Endothelial cell of umbilical vein (primary cell): ENCODE results near the gene PTAR1. TPM values are rescaled to one million over a fixed set of nuclear protein-coding genes. Genes with fewer than 3 reads are reported as not detected.

Experiments
- BruUV-seq: library from RNA; stranded (reverse); fragments of 400-500 nt; replicated peaks from 2 replicates; lab custom pipeline; 2021; lab: Mats Ljungman, UMichigan
- CTCF ChIA-PET: fragments of 300-600, 350-600 bp; sonication (Branson Sonifier 250); formaldehyde crosslinking; loops from one replicate; lab custom pipeline; 2021; ENCODE audit warnings: antibody characterized with exemption, inconsistent platforms; lab: Charles Lee
- POLR2A ChIA-PET: fragments of 300-600, 350-600 bp; sonication (Branson Sonifier 250); formaldehyde crosslinking; loops from one replicate; lab custom pipeline; 2021; ENCODE audit warnings: antibody characterized with exemption, inconsistent platforms; lab: Charles Lee
- DNase-seq: peaks from one replicate; pipeline ENCODE4 v3.0.0-alpha.2; 2011; ENCODE audit warnings: low read depth, low spot score
- FAIRE-seq: peaks from 2 replicates; lab custom pipeline; 2011; peaks lifted over from hg19 to GRCh38; lab: Jason Lieb, UNC
- H2AFZ ChIP-seq: 2 replicates; pipeline ENCODE4 v1.6.0; 2012; ENCODE audit warnings: low read depth, low read length, control low read depth, inconsistent platforms
- H3K27ac ChIP-seq: 2 replicates; pipeline ENCODE4 v1.5.1; 2011; ENCODE audit warnings: low read depth, mild to moderate bottlenecking, control low read depth, low read length, moderate library complexity; ENCODE audit not compliant: insufficient read depth
- H3K27me3 ChIP-seq, 2 experiments: 2 replicates each; pipeline versions ENCODE4 v1.6.0 to v1.6.1; 2011; ENCODE audit warnings: low read length in 2 of 2, mixed read lengths in 1 of 2; ENCODE audit not compliant: control insufficient read depth in 2 of 2, insufficient read depth in 2 of 2
- H3K36me3 ChIP-seq, 2 experiments: 2 replicates in 1 of 2; 3 replicates in 1 of 2; pipeline ENCODE4 v1.5.1; 2011; ENCODE audit warnings: low read length in 2 of 2, mild to moderate bottlenecking in 1 of 2, moderate library complexity in 1 of 2; ENCODE audit not compliant: control insufficient read depth in 2 of 2, insufficient read depth in 2 of 2; ENCODE audit errors: extremely low read depth in 1 of 2
- H3K4me1 ChIP-seq: 3 replicates; pipeline ENCODE4 v1.5.1; 2011; ENCODE audit warnings: mild to moderate bottlenecking, low read length; ENCODE audit not compliant: control insufficient read depth, insufficient read depth; ENCODE audit errors: extremely low read depth
- H3K4me2 ChIP-seq: 2 replicates; pipeline ENCODE4 v1.6.1; 2011; ENCODE audit warnings: low read length, control low read depth, mixed read lengths; ENCODE audit not compliant: insufficient read depth
- H3K4me3 ChIP-seq, 3 experiments: fragments of 200-600 bp in 1 of 3; sonication (generic), shearing (Covaris generic) in 1 of 3; replicated peaks in 1 of 3; 2 replicates each; pipeline ENCODE4 v1.5.1; 2011 to 2016; ENCODE audit warnings: control low read depth in 3 of 3, low read length in 3 of 3, mild to moderate bottlenecking in 2 of 3, inconsistent platforms in 1 of 3, low read depth in 1 of 3, moderate library complexity in 1 of 3; ENCODE audit not compliant: insufficient read depth in 1 of 3
- H3K79me2 ChIP-seq: 2 replicates; pipeline ENCODE4 v1.6.0; 2012; ENCODE audit warnings: low read length, inconsistent platforms; ENCODE audit not compliant: control insufficient read depth, insufficient read depth
- H3K9ac ChIP-seq: replicated peaks from 2 replicates; pipeline ENCODE3; 2011; ENCODE audit warnings: low read length, control low read depth; ENCODE audit not compliant: insufficient read depth; ENCODE audit errors: extremely low read depth
- H3K9me1 ChIP-seq: replicated peaks from 3 replicates; pipeline ENCODE4 v1.6.0; 2011; ENCODE audit warnings: mild to moderate bottlenecking, low read length; ENCODE audit not compliant: control insufficient read depth, insufficient read depth; ENCODE audit errors: extremely low read depth
- H3K9me3 ChIP-seq: replicated peaks from 2 replicates; pipeline ENCODE4 v1.5.1; 2012; ENCODE audit warnings: low read length, inconsistent platforms; ENCODE audit not compliant: control insufficient read depth, insufficient read depth
- H4K20me1 ChIP-seq: replicated peaks from 2 replicates; pipeline ENCODE3; 2011; ENCODE audit warnings: mild to moderate bottlenecking, low read length; ENCODE audit not compliant: control insufficient read depth, insufficient read depth; ENCODE audit errors: extremely low read depth
- CTCF ChIP-seq, 2 donors: IDR thresholded peaks; 1 replicate in 1 of 2; 2 replicates in 1 of 2; pipeline ENCODE4 v1.5.1; 2011; ENCODE audit warnings: low read length in 2 of 2, mild to moderate bottlenecking in 2 of 2, moderate library complexity in 2 of 2, control low read depth in 1 of 2, inconsistent platforms in 1 of 2, low read depth in 1 of 2; ENCODE audit not compliant: insufficient read depth in 1 of 2; ENCODE audit errors: extremely low read depth in 1 of 2
- EZH2 ChIP-seq: IDR thresholded peaks from 2 replicates; pipeline ENCODE4 v1.6.1; 2012; ENCODE audit warnings: borderline replicate concordance, low read depth, mild to moderate bottlenecking, moderate library complexity, low read length, inconsistent platforms; ENCODE audit not compliant: severe bottlenecking
- FOS ChIP-seq: IDR thresholded peaks from 2 replicates; pipeline ENCODE4 v1.6.1; 2011; ENCODE audit warnings: mild to moderate bottlenecking, low read length, moderate library complexity, borderline replicate concordance; ENCODE audit not compliant: insufficient read depth
- GATA2 ChIP-seq: IDR thresholded peaks from 2 replicates; pipeline ENCODE4 v1.7.0; 2011; ENCODE audit warnings: low read depth, mild to moderate bottlenecking, moderate library complexity, mixed read lengths, low read length; ENCODE audit not compliant: insufficient read length, insufficient read depth
- JUN ChIP-seq: IDR thresholded peaks from 2 replicates; pipeline ENCODE4 v1.6.1; 2011; ENCODE audit warnings: borderline replicate concordance, low read depth; ENCODE audit not compliant: insufficient read length, insufficient read depth
- MAX ChIP-seq: IDR thresholded peaks from 2 replicates; pipeline ENCODE4 v1.6.1; 2011; ENCODE audit not compliant: insufficient read depth, insufficient read length
- MYC ChIP-seq: IDR thresholded peaks from one replicate; pipeline ENCODE4 v1.6.1; 2011; ENCODE audit warnings: mild to moderate bottlenecking, low read depth, low read length
- POLR2A ChIP-seq: IDR thresholded peaks from 2 replicates; pipeline ENCODE4 v1.6.1; 2012; ENCODE audit warnings: low read depth, mild to moderate bottlenecking, control low read depth, low read length
- POLR2AphosphoS5 ChIP-seq: IDR thresholded peaks from 2 replicates; pipeline ENCODE4 v1.6.1; 2012; ENCODE audit warnings: low read depth, mild to moderate bottlenecking, control low read depth, low read length, moderate library complexity; ENCODE audit not compliant: insufficient read depth
- dilution Hi-C: fragments of 300-500 bp; cut with MboI; formaldehyde crosslinking; loops from one replicate; pipeline ENCODE4 v1.15.0; 2019; ENCODE audit warnings: low sequenced_read_pairs; ENCODE audit not compliant: extremely low pct_ligation_motif_present
- intact Hi-C: fragments of 100-400 bp; cut with micrococcal nuclease; formaldehyde crosslinking; loops from one replicate; pipeline ENCODE4 v1.10.0; 2022
- polyA plus RNA-seq, 4 experiments: library from polyadenylated mRNA; depleted of rRNA in 3 of 4; stranded (reverse) in 3 of 4; unstranded in 1 of 4; fragments of >200 nt; gene quantifications; 2 replicates each; pipeline versions ENCODE4 v1.2.1 to v1.2.3, GENCODE V29; 2011 to 2012; ENCODE audit warnings: missing spikeins in 1 of 4
- total RNA-seq: library from RNA; stranded (reverse); gene quantifications from 2 replicates; pipeline ENCODE4 v1.2.3, GENCODE V29; 2021

The PTAR1 gene
- total and polyA plus RNA-seq, 2 donors (not counting 3 experiments of a cell fraction or from before 2014, with no cell fraction given), result 8.1 to 46.8 TPM

DNA sequence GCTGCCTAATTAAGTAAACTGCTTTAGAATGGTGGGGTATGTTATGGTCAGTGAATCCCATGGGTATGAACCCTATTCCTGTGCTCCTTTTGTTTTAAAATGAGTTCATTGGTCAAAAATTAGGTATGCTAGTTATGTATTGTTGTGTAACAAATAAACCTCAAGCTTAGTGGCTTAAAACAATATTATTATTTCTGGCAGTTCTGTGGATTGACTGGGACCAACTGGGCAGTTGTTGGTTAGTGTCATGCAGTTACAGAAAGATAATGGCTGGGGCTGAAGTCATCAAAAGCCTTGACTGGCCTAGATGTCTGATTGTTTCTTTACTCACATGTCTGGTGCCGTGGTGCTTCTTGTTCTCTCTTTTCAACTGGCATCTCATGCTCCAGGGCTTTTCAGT lies 8.9 kb upstream of the PTAR1 start:
- no peaks in the 10 kb centered on the region for H3K4me1 ChIP-seq
- H3K9me3 ChIP-seq, result no peaks in the 10 kb centered on the region
- ChIA-PET CTCF (no interaction called here), POLR2A (no interaction called here)
- intact Hi-C loops, result loop anchor here (10.0 kb wide), 1 partner anchor 984 kb away; a partner anchor contains a TSS
- H2AFZ ChIP-seq, result no peak overlapping the region
- H3K4me3 ChIP-seq, result no peak overlapping the region
- FAIRE-seq, result no peak
- H3K27me3 ChIP-seq, result peaks cover 6 to 10% of the 10 kb centered on the region in 2 experiments
- no peak overlapping the region for H3K9ac ChIP-seq
- no peaks in the 10 kb centered on the region for H3K79me2 ChIP-seq
- TF ChIP-seq GATA2, result no peak
- TF ChIP-seq MYC, result no peak
- TF ChIP-seq FOS, result no peak
- TF ChIP-seq MAX, result no peak
- TF ChIP-seq JUN, result no peak
- DNase-seq, result no peak
- no peak overlapping the region for H3K4me2 ChIP-seq
- dilution Hi-C loops, result no loop called here
- no peaks in the 10 kb centered on the region for H4K20me1 ChIP-seq
- H3K9me1 ChIP-seq, result no peaks in the 10 kb centered on the region
- no peaks in the 10 kb centered on the region for H3K36me3 ChIP-seq
- no TSS peak for BruUV-seq
- H3K27ac ChIP-seq, result no peak overlapping the region

DNA sequence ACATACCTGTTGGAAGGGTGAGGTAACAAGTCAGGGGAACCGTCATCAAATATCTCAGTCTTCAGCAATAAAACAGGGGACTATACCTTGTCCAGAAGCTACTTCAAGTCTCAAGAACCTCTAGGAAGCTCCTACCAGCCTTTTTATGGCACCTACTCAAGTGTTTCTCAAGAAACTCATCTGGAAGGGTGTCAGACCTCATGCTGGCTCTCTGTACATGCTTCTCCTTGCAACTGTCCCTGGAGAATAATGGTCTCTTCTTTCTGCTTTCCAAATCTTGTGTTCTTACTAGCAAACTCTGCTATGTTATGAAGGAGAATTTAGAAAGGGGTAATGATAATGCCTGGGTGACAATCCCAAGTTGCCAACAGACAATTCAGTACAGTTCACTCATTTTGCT lies 8.3 kb upstream of the PTAR1 start:
- no peaks in the 10 kb centered on the region for H3K4me1 ChIP-seq
- intact Hi-C loops (loop anchor here (10.0 kb wide), 1 partner anchor 983 kb away; a partner anchor contains a TSS), dilution Hi-C loops (no loop called here)
- no peaks in the 10 kb centered on the region for H3K9me1 ChIP-seq
- H3K9ac ChIP-seq, result no peak overlapping the region
- peaks cover 6 to 10% of the 10 kb centered on the region in 2 experiments for H3K27me3 ChIP-seq
- DNase-seq (no peak), FAIRE-seq (no peak)
- H4K20me1 ChIP-seq, result no peaks in the 10 kb centered on the region
- H2AFZ ChIP-seq, result no peak overlapping the region
- H3K79me2 ChIP-seq, result no peaks in the 10 kb centered on the region
- BruUV-seq, result no TSS peak
- no peak overlapping the region for H3K27ac ChIP-seq
- TF ChIP-seq GATA2, result no peak
- no peak for TF ChIP-seq MAX
- no peak for TF ChIP-seq MYC
- TF ChIP-seq FOS, result no peak
- no peak for TF ChIP-seq EZH2
- no peak for TF ChIP-seq POLR2AphosphoS5
- TF ChIP-seq JUN, result no peak
- TF ChIP-seq POLR2A, result no peak
- TF ChIP-seq CTCF (IDR thresholded peaks at IDR 0.05; ENCODE audit: extremely low read depth in 1 of 2, insufficient read depth in 1 of 2, low read depth in 1 of 2, low read length in 2 of 2), result no peak
- ChIA-PET POLR2A (no interaction called here), CTCF (interaction anchor here (1.4 kb wide), 1 partner anchor 163 kb away, joined by 3 read pairs; no protein-coding TSS in a partner anchor)
- no peaks in the 10 kb centered on the region for H3K9me3 ChIP-seq
- no peaks in the 10 kb centered on the region for H3K36me3 ChIP-seq
- H3K4me3 ChIP-seq, result no peak overlapping the region
- no peak overlapping the region for H3K4me2 ChIP-seq
